MCF 10A (cell line): Measurements from ENCODE around the gene PGA3. TPM values are rescaled to one million over a fixed set of nuclear protein-coding genes. Genes with fewer than 3 reads are reported as not detected.
"Not testable (repeated sequence)": the region's sequence is repeated elsewhere in the genome, so short reads cannot be mapped to it uniquely, and the experiment has no call there.

Source experiments
- BruUV-seq: library from RNA; stranded (reverse); fragments of 400-500 nt; replicated peaks from 2 replicates; lab custom pipeline; 2021; lab: Mats Ljungman, UMichigan
- CTCF ChIA-PET: fragments of 300-600 bp; sonication (Branson Sonifier 250); formaldehyde crosslinking; extraction: SDS; loops from one replicate; lab custom pipeline; 2021; ENCODE audit warnings: antibody characterized with exemption, inconsistent platforms; lab: Yijun Ruan, JAX
- POLR2A ChIA-PET: fragments of 300-600, 350-650 bp; sonication (Branson Sonifier 250); formaldehyde crosslinking; extraction: SDS; loops from one replicate; lab custom pipeline; 2020; ENCODE audit warnings: antibody characterized with exemption, inconsistent platforms; lab: Yijun Ruan, JAX
- DNase-seq: peaks from one replicate; pipeline ENCODE4 v3.0.0-alpha.2; 2018; ENCODE audit not compliant: unreplicated experiment
- H3K27ac Mint-ChIP-seq: one replicate; pipeline ENCODE4 v1.8.0; 2022; ENCODE audit warnings: mild to moderate bottlenecking, low read depth, mixed read lengths; ENCODE audit not compliant: unreplicated experiment
- H3K27me3 Mint-ChIP-seq: one replicate; pipeline ENCODE4 v1.8.0; 2022; ENCODE audit warnings: mixed read lengths; ENCODE audit not compliant: insufficient read depth, unreplicated experiment
- H3K36me3 Mint-ChIP-seq: one replicate; pipeline ENCODE4 v1.8.0; 2022; ENCODE audit warnings: mild to moderate bottlenecking, moderate library complexity, mixed read lengths; ENCODE audit not compliant: insufficient read depth, unreplicated experiment
- H3K4me1 Mint-ChIP-seq: one replicate; pipeline ENCODE4 v1.8.0; 2022; ENCODE audit warnings: mixed read lengths; ENCODE audit not compliant: insufficient read depth, unreplicated experiment
- H3K4me3 Mint-ChIP-seq: one replicate; pipeline ENCODE4 v1.8.0; 2022; ENCODE audit warnings: mild to moderate bottlenecking, moderate library complexity, mixed read lengths; ENCODE audit not compliant: unreplicated experiment
- H3K9me3 Mint-ChIP-seq: one replicate; pipeline ENCODE4 v1.8.0; 2022; ENCODE audit warnings: mixed read lengths; ENCODE audit not compliant: unreplicated experiment
- intact Hi-C: fragments of 100-400 bp; cut with micrococcal nuclease; formaldehyde crosslinking; loops from 2 replicates; pipeline ENCODE4 v1.14.1; 2022
- total RNA-seq: library from RNA; stranded (reverse); gene quantifications from 2 replicates; pipeline ENCODE4 v1.2.3, GENCODE V29; 2022

Gene PGA3
- total RNA-seq, 1 experiment from 2014 or later = not detected

DNA sequence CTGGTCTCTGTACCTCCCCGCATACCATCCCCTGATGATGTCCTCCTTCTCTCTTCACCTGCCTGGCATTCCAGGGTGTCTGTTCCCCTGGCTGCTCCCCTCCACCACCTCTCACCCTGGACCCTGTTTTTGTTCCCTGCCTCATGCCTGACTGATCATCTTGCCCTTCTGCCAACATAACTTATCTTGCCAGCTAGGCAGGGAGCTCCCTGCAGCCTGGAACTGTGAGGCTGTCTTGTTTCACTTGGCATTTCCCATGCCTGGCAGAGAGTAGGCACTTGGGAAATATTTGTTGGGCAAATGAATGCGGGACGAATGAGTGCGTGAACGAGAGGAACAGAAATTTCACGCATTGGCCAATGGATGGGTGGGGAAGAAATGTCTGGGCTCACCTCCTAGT, 7.3 kb downstream of the PGA3 start:
- H3K27ac Mint-ChIP-seq, DNase-seq, H3K4me3 Mint-ChIP-seq, BruUV-seq, POLR2A ChIA-PET, H3K4me1 Mint-ChIP-seq, H3K36me3 Mint-ChIP-seq, CTCF ChIA-PET, H3K9me3 Mint-ChIP-seq, intact Hi-C loops: not testable (repeated sequence)
- peaks cover 13% of the 10 kb centered on the region for H3K27me3 Mint-ChIP-seq

DNA sequence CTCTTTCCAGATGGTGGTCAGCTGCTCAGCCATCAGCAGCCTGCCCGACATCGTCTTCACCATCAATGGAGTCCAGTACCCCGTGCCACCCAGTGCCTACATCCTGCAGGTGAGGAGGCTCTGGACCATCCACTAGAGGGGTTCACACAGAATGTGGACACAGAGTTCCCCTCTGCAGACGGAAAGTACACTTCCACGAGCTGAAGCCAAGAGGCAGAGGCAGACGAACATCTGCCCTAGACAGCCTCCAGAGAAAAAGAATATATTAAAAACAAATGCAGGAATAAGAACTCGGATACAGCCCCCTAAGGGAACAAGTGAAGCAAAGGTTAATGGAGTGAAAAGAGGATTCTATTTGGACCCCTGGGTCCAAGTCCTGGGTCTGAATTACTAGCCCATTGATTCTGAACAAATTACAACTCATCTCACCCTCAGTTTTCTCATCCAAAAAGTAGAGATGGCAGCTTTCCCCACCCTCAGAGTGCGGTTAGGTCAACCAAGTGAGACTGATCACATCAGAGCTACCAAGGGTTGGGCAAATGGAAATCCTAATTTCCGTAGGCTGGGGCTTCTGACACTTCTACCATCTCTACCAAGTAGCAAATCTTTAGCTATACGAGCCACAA, 8.1 kb downstream of the PGA3 start:
- intact Hi-C loops, CTCF ChIA-PET, H3K9me3 Mint-ChIP-seq, POLR2A ChIA-PET, H3K36me3 Mint-ChIP-seq, H3K27ac Mint-ChIP-seq, H3K4me1 Mint-ChIP-seq, BruUV-seq, H3K4me3 Mint-ChIP-seq, DNase-seq: not testable (repeated sequence)
- peaks cover 11% of the 10 kb centered on the region for H3K27me3 Mint-ChIP-seq

DNA sequence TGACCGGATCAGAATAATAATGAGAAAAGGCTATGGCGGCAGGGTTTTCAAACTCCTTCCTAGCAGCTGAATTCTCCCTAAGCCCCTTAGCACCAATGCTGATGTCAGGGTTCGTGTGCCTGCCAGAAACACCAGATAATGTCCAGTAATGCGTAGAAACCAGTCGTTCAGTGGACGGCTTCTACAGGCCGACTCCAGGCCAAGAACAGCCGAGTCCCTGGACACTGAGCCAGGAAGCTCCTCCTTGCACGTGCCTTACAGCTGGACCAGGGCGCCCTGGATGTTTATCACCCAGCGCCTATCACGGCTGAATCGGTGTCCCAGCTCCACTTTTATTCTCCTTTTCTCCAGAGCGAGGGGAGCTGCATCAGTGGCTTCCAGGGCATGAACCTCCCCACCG, 8.9 kb downstream of the PGA3 start:
- H3K36me3 Mint-ChIP-seq, POLR2A ChIA-PET, H3K9me3 Mint-ChIP-seq, H3K27ac Mint-ChIP-seq, intact Hi-C loops, DNase-seq, BruUV-seq, CTCF ChIA-PET, H3K4me1 Mint-ChIP-seq, H3K4me3 Mint-ChIP-seq: not testable (repeated sequence)
- peaks cover 11% of the 10 kb centered on the region for H3K27me3 Mint-ChIP-seq

DNA sequence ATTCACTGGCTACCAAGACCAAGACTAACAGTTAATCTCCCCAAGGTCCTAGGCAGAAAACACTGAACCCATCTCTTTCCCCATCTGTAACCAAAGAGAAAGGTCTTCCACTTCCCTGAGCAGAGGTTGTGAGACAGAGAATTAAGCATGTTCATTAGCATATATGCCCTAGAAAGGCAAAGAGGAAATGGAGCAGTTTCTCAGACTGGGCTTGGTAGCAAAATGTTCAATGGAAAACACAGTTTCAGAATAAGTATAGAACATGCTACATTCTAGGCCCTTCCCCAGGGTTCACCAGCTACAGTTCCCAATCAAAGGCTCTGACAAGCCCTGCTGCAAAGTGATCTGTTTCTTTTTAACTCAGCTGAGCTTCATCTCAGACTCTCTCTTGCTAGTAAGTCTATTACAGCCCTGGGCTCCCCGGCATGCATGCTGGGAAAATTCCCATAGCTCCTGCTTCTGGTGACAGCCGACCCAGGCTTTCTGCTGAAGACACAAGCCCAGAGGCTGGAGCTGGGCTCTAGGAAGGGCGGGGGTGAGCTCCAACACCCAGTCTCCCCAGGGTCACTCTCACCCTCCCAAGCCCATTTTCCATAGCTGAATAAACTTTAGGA, 10.5 kb downstream of the PGA3 start:
- POLR2A ChIA-PET, CTCF ChIA-PET, H3K27ac Mint-ChIP-seq, intact Hi-C loops, H3K36me3 Mint-ChIP-seq, H3K4me1 Mint-ChIP-seq, H3K4me3 Mint-ChIP-seq, DNase-seq, BruUV-seq, H3K9me3 Mint-ChIP-seq: not testable (repeated sequence)
- H3K27me3 Mint-ChIP-seq = peaks cover 13% of the 10 kb centered on the region

DNA sequence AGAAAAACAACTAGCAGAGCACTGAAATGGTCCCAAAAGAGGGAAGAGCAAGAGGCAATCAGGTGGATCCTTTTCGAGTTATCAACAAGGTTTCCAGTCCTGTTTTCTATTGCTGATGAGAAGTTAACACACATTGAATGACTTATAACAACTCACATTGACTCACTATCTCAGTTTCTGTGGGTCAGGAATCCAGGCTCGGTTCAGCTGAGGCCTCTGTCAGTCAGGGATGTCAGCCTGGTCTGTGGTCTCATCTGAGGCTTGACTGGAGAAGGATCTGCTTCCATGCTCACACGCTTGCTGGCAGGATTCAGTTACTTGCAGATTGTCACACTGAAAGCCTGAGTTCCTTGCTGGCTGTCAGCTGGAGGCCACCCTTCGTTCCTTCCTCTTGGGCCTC, 15.0 kb downstream of the PGA3 start:
- intact Hi-C loops, CTCF ChIA-PET, H3K4me1 Mint-ChIP-seq, POLR2A ChIA-PET, H3K4me3 Mint-ChIP-seq, H3K9me3 Mint-ChIP-seq, H3K36me3 Mint-ChIP-seq, BruUV-seq, H3K27ac Mint-ChIP-seq, DNase-seq: not testable (repeated sequence)
- H3K27me3 Mint-ChIP-seq = peaks cover 11% of the 10 kb centered on the region

DNA sequence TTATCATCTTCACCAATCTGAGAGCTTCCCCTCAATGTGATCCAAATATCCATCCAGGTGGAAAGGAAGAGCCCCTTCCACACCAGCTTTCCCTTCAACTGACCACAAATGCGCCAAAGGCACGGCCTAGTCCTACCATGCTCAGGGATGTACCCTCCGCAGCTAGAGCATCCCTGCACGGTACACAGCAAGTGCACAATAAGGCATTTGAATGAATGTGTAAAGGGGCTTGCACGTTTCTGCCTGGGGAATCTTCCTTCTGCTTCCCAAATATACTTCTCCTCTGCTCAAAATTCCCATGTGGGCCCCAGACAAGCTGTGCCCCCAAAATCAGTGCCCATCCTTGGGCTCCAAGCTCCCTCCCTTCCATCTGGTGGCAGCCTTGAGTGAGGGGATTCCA, 15.7 kb downstream of the PGA3 start:
- intact Hi-C loops = not testable (repeated sequence)

DNA sequence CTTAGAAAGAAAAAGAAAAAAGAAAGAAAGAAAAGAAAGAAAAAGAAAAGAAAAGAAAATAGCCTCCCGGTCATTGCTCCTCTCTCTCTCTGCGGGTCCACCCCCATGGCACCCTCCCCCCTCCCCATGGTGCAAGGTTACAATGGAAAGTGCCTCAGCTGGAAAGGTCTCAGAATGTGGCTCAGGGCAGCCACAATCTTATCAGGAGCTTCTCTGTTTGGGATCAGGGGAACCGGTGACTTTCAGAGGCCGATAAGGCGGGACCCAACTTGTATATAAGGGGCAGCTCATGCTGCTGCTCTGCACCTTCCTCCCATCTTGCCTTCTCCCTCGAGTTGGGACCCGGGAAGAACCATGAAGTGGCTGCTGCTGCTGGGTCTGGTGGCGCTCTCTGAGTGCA, 18.7 kb downstream of the PGA3 start, which contains the start of gene PGA4:
Gene PGA4, plus strand, starts transcription at position 301 of the 400 bp plus-strand sequence. Its CDS starts 54 bp downstream, at position 355.
- POLR2A ChIA-PET, BruUV-seq, H3K27ac Mint-ChIP-seq, intact Hi-C loops, CTCF ChIA-PET, H3K9me3 Mint-ChIP-seq, H3K4me3 Mint-ChIP-seq, DNase-seq, H3K4me1 Mint-ChIP-seq, H3K36me3 Mint-ChIP-seq: not testable (repeated sequence)
- peaks cover 11% of the 10 kb centered on the region for H3K27me3 Mint-ChIP-seq

More for the DNA sequence above, 15.7 kb downstream of the PGA3 start:
- H3K36me3 Mint-ChIP-seq, CTCF ChIA-PET, H3K9me3 Mint-ChIP-seq, H3K4me3 Mint-ChIP-seq, H3K27ac Mint-ChIP-seq, POLR2A ChIA-PET, BruUV-seq, H3K4me1 Mint-ChIP-seq, DNase-seq: not testable (repeated sequence)
- H3K27me3 Mint-ChIP-seq = peaks cover 11% of the 10 kb centered on the region

DNA sequence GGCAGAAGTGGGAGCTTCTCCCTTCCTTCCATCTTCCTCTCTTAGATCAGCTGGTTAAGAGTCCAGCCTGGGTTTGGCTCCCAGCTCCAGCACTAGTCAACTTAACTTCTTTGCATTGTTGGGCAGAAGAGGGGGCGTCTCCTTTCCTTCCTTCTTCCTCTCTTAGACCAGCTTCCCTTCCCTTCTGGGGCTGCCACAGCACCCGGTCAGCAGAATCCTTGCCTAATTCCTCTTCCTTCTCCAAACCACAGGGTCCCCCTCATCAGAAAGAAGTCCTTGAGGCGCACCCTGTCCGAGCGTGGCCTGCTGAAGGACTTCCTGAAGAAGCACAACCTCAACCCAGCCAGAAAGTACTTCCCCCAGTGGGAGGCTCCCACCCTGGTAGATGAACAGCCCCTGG, 19.4 kb downstream of the PGA3 start:
- POLR2A ChIA-PET, DNase-seq, H3K4me3 Mint-ChIP-seq, H3K9me3 Mint-ChIP-seq, intact Hi-C loops, H3K4me1 Mint-ChIP-seq, H3K36me3 Mint-ChIP-seq, CTCF ChIA-PET, H3K27ac Mint-ChIP-seq, BruUV-seq: not testable (repeated sequence)
- H3K27me3 Mint-ChIP-seq = peaks cover 11% of the 10 kb centered on the region

DNA sequence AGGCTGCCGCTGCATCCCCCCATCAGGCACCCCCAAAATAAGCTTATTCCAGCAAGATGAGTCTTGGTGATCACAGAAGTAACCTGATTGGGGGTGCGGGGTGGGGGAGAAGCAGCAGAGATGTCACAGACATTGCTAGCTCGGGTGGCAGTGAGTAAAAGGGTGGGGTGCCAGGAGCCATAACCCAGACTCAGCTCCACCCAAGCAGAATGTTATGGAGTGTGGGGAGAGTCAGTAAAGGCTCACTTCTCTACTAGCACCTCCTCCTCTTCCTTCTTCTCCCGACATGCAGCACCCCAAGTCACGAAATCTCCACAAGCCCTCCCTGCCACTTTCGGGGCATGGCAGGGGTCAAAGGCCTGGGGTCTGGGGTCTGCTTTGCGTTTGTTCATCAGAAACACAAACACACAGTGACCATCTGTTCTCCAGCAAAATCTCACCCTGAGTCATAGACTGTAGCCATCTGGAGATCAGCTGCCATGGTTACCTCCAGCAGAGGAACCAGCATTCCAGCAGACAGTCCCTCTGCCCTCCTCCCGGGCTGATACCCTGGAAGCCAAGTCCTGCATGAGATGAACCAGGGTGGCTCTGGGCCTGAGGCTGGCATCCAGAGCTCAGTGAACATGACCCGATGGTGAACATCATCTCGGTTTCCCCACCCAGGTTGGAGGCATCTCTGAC, 23.3 kb downstream of the PGA3 start:
- H3K36me3 Mint-ChIP-seq, BruUV-seq, DNase-seq, H3K4me3 Mint-ChIP-seq, H3K9me3 Mint-ChIP-seq, CTCF ChIA-PET, H3K27ac Mint-ChIP-seq, POLR2A ChIA-PET, intact Hi-C loops, H3K4me1 Mint-ChIP-seq, H3K27me3 Mint-ChIP-seq: not testable (repeated sequence)
